Uterus (tissue), 2 donors: Measurements from ENCODE around the gene ANKRD6.

ENCODE experiments used
- CTCF ChIP-seq, 4 experiments: fragments of 200-600 bp in 2 of 4; fragments of 450-650 bp in 2 of 4; sonication (generic) in 2 of 4; IDR thresholded peaks; one replicate each; pipeline ENCODE4 v1.5.1; 2016 to 2019; ENCODE audit warnings: antibody characterized with exemption in 4 of 4, mild to moderate bottlenecking in 2 of 4, moderate library complexity in 1 of 4
- POLR2A ChIP-seq, 2 donors: fragments of 450-650 bp; IDR thresholded peaks; one replicate each; pipeline ENCODE4 v1.6.1; 2016; ENCODE audit warnings: antibody characterized with exemption in 2 of 2, mild to moderate bottlenecking in 1 of 2, moderate library complexity in 1 of 2

- TF ChIP-seq CTCF (IDR thresholded peaks at IDR 0.05) (no peak), POLR2A (IDR thresholded peaks at IDR 0.05) (no peak)
Measured at GRCh38 chr6:89440200-89440599, 7.2 kb downstream of the ANKRD6 start.
